GM10248 (cell line): Measurements from ENCODE around the gene UBE4B.

Source experiments
- CTCF ChIA-PET: fragments of 300-600 bp; sonication (Branson Sonifier 250); formaldehyde crosslinking; extraction: SDS; loops from one replicate; lab custom pipeline; 2021; ENCODE audit warnings: antibody characterized with exemption; lab: Yijun Ruan, JAX
- POLR2A ChIA-PET: fragments of 350-650 bp; sonication (Branson Sonifier 250); formaldehyde crosslinking; extraction: SDS; loops from one replicate; lab custom pipeline; 2020; ENCODE audit warnings: antibody characterized with exemption; lab: Yijun Ruan, JAX
- DNase-seq: peaks from one replicate; pipeline ENCODE4 v3.0.0; 2012; ENCODE audit errors: extremely low spot score
- CTCF ChIP-seq: IDR thresholded peaks from 2 replicates; pipeline ENCODE4 v1.5.1; 2012; ENCODE audit warnings: mild to moderate bottlenecking, low read depth; ENCODE audit errors: extremely low read depth, missing control alignments, control extremely low read depth

Gene UBE4B

GRCh38 chr1:10074852-10075730 is 42.3 kb downstream of the UBE4B start:
- CTCF ChIA-PET = interaction anchor here (1.5 kb wide), 1 partner anchor 135 kb away, joined by 3 read pairs; the partner anchor contains the start of gene KIF1B
- POLR2A ChIA-PET = interaction anchor here (0.6 kb wide), 1 partner anchor 400 kb away, joined by 3 read pairs; no protein-coding TSS in a partner anchor
- DNase-seq = no peak
- TF ChIP-seq CTCF = no peak

GRCh38 chr1:10075732-10076131 is 43.0 kb downstream of the UBE4B start:
- ChIA-PET POLR2A (no interaction called here), CTCF (no interaction called here)
- no peak for DNase-seq
- TF ChIP-seq CTCF = no peak

- POLR2A ChIA-PET = no interaction called here
- CTCF ChIA-PET = no interaction called here
- TF ChIP-seq CTCF = no peak
- no peak for DNase-seq
These were observed 45.7 kb downstream of the UBE4B start for GRCh38 chr1:10078494-10078893.

GRCh38 chr1:10080523-10080922 is 47.8 kb downstream of the UBE4B start:
- CTCF ChIA-PET = interaction anchor here (1.1 kb wide), 1 partner anchor 130 kb away, joined by 3 read pairs; the partner anchor contains the start of gene KIF1B
- TF ChIP-seq CTCF = no peak
- POLR2A ChIA-PET = no interaction called here

GRCh38 chr1:10082785-10083479 is 50.2 kb downstream of the UBE4B start:
- TF ChIP-seq CTCF = no peak
- ChIA-PET POLR2A (no interaction called here), CTCF (no interaction called here)
- DNase-seq = no peak

More at GRCh38 chr1:10080523-10080922, 47.8 kb downstream of the UBE4B start:
- DNase-seq = no peak

- ChIA-PET CTCF (no interaction called here), POLR2A (no interaction called here)
- no peak for TF ChIP-seq CTCF
- DNase-seq = no peak
These were observed 51.3 kb downstream of the UBE4B start for GRCh38 chr1:10084045-10084444.
